HepG2 (cell line): ENCODE data around the gene ZNF365.

ENCODE experiments used
- AKNA ChIP-seq: sonication (generic); formaldehyde crosslinking; IDR thresholded peaks from 2 replicates; pipeline ENCODE4 v1.4.0; 2020; ENCODE audit warnings: missing genetic modification reagents, borderline replicate concordance
- ATF2 ChIP-seq: sonication (generic); formaldehyde crosslinking; IDR thresholded peaks from 2 replicates; pipeline ENCODE4 v1.4.0; 2020; ENCODE audit warnings: missing genetic modification reagents
- CTCF ChIP-seq: sonication (generic); formaldehyde crosslinking; IDR thresholded peaks from 2 replicates; pipeline ENCODE4 v1.5.0; 2020; ENCODE audit warnings: mild to moderate bottlenecking, missing genetic modification reagents, moderate library complexity

DNA sequence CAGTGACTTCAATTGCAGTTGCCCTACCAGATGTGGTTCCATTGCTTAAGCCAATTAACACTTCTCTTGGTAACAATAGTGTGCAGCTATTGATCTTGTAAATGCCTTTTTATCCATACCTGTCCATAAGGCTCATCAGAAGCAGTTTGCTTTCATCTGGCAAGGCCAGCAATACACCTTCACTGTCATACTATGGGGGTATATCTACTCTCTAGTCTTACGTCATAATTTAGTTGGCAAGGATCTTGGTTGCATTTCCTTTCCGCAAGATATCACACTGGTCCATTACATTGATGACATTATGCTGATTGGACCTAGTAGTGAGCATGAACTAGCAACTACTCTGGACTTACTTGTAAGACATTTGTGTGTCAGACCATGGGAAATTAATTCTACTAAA lies 17.7 kb upstream of the ZNF365 start:
- TF ChIP-seq AKNA (CRISPR knock-in tag) (no peak), CTCF (CRISPR knock-in tag) (no peak), ATF2 (CRISPR knock-in tag) (no peak)
